GM12875 (cell line): ENCODE data around the gene PDE2A.

Experiments
- H3K4me3 ChIP-seq: one replicate; pipeline ENCODE4 v1.5.1; 2011; ENCODE audit warnings: low read depth, low read length, control low read depth
- CTCF ChIP-seq: IDR thresholded peaks from 2 replicates; pipeline ENCODE4 v1.5.1; 2011; ENCODE audit warnings: low read depth, mild to moderate bottlenecking, control low read depth, inconsistent platforms, low read length, moderate library complexity, borderline replicate concordance; ENCODE audit not compliant: insufficient read depth

Gene PDE2A

GRCh38 chr11:72578991-72579815 lies 95.0 kb downstream of the PDE2A start:
- TF ChIP-seq CTCF, result no peak
- H3K4me3 ChIP-seq, result no peak overlapping the region

- no peak overlapping the region for H3K4me3 ChIP-seq
- no peak for TF ChIP-seq CTCF
Observed at GRCh38 chr11:72578566-72578965, 95.7 kb downstream of the PDE2A start.

- H3K4me3 ChIP-seq, result no peak overlapping the region
- TF ChIP-seq CTCF, result no peak
Observed at GRCh38 chr11:72578051-72578450, 96.2 kb downstream of the PDE2A start.

- TF ChIP-seq CTCF, result no peak
- H3K4me3 ChIP-seq, result no peak overlapping the region
Observed at GRCh38 chr11:72577271-72577721, 96.9 kb downstream of the PDE2A start.

- H3K4me3 ChIP-seq, result no peak overlapping the region
- no peak for TF ChIP-seq CTCF
Observed at GRCh38 chr11:72576661-72577060, 97.6 kb downstream of the PDE2A start.

- H3K4me3 ChIP-seq, result no peak overlapping the region
- no peak for TF ChIP-seq CTCF
Observed at GRCh38 chr11:72576243-72576595, 98.0 kb downstream of the PDE2A start.
